GM21723 (cell line): ENCODE measurements around the gene BCL2L13.
"Not testable (repeated sequence)": the region's sequence is repeated elsewhere in the genome, so short reads cannot be mapped to it uniquely, and the experiment has no call there.

Experiments
- ATAC-seq: cut with Tn5 transposase; IDR thresholded peaks from one replicate; pipeline ENCODE4 v1.9.1; 2021; ENCODE audit warnings: mild to moderate bottlenecking, moderate library complexity; ENCODE audit not compliant: unreplicated experiment

BCL2L13 gene

DNA sequence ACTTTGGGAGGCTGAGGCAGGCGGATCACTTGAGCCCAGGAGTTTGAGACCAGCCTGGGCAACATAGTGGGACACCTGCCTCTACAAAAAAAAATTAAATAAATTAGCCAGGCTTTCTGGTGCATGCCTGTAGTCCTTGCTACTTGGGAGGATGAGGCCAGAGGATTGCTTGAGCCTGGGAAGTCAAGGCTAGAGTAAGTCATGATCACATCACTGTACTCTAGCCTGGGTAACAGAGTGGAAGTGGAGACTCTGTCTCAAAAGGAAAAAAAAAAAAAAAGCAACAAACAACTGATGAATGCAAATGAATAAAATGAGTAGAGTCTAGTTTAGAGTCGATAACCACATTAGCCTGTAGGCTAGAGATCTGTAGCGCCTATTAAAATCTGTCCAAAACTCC is 3.9 kb upstream of the BCL2L13 start:
- ATAC-seq: no peak

DNA sequence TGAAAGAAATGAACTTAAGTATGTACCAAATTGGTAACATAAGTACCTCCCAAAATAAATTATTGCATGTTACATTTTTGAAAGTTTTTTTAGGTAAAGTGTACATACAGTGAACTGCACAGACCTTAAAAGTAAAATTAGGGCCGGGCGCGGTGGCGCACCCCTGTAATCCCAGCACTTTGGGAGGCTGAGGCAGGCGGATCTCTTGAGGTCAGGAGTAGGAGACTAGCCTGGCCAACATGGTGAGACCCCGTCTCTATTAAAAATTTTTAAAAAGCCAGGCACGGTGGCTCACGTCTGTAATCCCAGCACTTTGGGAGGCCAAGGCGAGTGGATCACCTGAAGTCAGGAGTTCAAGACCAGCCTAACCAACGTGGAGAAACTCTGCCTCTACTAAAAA is 1.7 kb upstream of the BCL2L13 start:
- ATAC-seq: not testable (repeated sequence)

DNA sequence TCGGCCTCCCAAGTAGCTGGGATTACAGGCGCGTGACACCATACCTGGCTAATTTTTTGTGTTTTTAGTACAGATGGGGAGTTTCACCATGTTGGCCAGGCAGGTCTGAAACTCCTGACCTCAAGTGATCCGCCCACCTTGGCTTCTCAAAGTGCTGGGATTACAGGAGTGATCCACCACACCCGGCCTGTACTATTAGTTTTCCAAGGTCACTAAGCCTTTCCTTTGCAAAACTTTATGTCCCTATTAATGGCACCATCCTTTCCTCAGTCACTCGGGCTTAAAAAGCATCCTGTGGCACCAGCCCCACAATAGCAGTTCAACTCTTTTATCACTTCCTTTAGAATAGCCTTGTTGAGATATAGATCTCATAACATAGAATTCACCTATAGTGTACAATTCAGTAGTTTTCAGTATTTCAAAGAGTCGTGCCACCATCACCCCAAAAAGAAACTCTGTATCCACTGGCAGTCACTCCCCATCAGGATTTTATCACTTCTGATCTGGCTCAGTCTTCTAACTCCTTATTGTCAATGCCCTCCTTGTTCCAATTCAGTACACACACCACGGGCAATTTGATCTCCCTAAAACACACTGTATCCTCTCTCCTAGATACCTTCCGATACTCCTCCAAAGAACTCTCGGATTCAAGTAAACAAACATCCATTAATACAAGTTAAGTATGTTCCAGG is 921 bp upstream of the BCL2L13 start:
- no peak for ATAC-seq

DNA sequence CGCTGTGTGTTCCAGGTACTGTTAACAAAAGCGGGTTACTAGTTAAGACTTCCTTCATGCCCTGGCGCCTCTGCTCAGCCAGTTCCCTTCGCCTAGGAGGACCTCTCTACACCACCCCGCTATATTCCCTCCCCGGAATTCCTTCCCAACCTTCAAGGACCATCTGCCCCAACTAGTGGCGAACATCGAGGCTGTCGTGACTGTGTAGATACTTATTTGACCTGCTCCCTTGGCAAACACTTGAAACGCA is 450 bp upstream of the BCL2L13 start:
- peak; percentile 32 for ATAC-seq

DNA sequence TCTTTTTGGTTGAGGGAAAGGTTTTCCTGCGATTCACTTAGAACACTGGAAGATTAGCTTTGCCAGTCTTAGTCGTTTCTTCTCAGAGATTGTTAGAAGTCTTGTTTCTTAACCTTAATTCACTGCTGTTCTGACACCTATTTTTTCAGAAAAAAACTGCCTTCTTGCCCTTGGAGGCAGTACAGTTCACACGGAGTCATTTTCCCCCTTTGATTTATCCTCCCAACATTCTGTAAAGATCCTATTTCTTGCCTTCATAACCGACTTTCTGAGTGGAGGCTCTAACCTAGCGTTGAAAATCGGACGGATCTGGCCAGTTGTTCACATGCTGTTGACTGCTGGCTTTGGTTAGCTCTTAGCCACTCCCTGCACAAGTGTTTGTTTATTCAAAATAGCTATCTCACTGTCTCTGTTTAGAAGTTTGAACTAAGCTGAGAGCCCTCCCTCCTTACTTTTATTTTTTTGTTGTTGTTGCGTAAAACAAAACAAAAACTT is 737 bp downstream of the BCL2L13 start:
- ATAC-seq: peak; percentile 42

DNA sequence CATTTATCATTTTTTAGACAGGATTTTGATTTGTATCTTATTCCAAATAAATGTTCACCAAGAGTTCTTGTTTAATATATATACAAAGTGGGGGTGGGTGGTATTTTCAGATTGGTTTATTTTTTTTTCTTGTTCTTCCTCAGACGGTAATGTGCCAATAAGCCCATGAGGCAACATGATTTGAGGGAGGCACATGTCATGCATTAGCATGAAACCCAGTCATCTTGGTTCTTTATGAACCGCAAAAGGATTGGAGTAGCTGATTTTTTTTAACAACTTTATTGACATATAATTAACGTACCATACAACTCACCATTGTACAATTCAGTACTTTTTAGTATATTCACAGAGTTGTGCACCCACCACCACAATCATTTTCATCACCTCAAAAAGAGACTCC is 2.7 kb downstream of the BCL2L13 start:
- ATAC-seq: no peak

DNA sequence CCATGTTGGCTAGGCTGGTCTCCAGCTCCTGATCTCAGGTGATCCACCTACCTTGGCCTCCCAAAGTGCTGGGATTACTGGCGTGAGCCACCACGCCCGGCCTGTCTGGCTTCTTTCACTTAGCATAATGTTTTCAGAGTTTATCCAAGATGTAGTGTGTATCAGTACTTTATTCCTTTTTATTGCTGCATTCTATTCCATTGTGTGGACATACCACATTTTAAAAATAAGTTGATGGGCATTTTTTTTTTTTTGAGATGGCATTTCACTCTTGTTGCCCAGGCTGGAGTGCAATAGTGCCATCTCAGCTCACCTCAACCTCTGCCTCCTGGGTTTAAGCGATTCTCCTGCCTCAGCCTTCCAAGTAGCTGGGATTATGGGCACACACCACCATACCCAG is 3.8 kb downstream of the BCL2L13 start:
- ATAC-seq: not testable (repeated sequence)

DNA sequence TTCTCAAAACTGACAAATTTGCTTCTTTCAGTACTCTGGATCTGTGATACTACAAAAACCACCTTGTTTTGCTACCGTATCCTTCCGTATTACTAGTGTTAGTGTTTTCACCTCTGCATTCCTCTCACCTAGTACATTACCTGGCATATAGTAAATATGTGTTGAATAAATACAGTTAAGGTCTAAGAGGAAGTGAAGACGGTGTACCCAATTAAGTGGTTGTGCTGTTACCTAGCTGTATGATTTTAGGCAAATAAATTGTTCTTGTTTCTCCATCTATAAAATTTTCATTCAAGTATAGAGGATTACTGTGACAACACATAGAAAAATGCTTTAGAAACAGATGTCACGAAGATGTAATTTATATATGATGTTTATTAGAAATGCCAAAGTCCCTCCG is 8.9 kb downstream of the BCL2L13 start:
- no peak for ATAC-seq

DNA sequence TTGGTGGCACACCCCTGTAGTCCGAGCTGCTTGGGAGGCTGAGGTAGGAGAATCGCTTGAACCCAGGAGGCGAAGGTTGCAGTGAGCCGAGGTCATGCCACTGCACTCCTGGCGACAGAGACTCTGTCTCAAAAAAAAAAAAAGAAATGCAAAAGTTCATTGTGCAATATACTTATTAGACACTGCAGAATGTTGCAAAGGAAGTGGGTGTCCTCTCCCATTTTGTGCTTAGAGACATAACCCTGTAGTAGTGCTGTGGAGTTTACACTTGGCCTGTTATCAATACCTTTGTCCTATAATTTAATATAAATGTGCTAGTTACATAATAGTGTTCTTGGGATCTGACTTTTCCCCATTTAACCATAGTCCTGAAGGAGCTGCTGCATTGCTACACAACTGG is 9.4 kb downstream of the BCL2L13 start:
- ATAC-seq: no peak

DNA sequence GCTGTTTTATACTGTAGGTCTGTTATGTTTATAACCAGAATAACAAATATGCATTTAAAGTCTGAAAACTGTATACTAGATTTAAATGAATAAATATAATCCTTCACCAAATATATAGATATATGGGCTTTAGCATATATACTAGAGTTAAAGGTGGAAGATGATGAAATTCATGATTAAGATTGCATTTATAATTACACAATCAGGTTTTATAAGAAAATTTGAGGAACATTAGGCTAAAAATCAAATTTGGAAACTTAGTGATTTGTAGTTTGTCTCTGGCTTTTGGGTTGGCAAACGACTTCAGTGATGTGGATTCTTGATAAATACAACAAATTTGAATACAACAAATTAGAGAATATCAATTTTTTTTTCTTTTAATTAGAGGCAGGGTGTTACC is 10.0 kb downstream of the BCL2L13 start:
- no peak for ATAC-seq

DNA sequence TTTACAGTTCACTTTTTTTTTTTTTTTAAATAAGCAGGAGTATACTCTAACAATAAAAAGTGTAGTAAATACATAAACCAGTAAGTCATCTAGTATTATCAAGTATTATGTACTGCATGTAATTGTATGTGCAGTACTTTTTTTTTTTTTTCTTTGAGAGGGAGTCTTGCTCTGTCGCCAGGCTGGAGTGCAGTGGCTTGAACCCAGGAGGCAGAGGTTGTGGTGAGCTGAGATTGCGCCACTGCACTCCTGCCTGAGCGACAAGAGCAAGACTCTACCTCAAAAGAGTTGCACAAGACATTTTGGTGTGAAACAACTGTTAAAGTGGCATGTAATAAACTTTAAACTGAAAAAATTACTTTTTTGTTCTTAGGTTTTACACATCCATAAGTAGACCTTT is 16.7 kb downstream of the BCL2L13 start:
- ATAC-seq: no peak

DNA sequence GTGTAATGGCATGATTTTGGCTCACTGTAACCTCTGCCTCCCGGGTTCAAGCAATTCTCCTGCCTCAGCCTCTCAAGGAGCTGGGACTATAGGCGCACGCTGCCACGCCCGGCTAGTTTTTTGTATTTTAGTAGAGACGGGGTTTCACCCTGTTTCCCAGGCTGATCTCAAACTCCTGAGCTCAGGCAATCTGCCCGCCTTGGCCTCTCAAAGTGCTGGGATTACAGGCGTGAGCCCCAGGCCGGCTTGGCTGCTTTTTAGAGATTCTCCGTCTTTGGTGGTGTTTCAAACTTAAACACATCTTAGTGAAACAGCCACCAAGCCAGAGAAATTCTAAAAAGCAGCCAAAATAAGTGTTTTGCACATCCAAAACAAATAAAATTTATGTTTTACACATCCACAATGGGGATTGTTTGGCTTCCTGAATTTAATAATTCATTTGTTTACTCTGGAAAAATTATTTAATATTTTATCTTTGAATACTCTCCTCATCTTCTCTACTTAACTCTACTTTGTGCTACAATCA is 18.4 kb downstream of the BCL2L13 start:
- no peak for ATAC-seq

DNA sequence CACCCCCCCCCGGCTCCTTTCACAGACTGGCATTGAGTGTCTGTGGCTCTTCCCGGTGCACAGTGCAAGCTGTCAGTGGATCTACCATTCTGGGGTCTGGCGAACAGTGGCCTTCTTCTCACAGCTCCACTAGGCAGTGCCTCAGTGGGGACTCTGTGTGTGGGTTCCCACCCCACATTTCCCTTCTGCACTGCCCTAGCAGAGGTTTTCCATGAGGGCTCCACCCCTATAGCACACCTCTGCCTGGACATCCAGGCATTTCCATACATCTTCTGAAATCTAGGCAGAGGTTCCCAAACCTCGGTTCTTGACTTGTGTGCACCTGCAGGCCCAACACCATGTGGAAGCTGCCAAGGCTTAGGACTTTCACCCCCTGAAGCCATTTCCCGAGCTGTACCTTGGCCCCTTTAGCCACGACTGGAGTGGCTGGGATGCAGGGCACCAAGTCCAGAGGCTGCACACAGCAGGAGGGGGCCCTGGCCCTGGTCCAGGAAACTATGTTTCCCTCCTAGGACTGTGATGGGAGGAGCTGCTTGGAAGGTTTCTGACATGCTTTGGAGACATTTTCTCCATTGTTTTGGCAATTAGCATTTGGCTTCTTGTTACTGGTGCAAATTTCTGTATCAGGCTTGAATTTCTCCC is 26.0 kb downstream of the BCL2L13 start:
- no peak for ATAC-seq

DNA sequence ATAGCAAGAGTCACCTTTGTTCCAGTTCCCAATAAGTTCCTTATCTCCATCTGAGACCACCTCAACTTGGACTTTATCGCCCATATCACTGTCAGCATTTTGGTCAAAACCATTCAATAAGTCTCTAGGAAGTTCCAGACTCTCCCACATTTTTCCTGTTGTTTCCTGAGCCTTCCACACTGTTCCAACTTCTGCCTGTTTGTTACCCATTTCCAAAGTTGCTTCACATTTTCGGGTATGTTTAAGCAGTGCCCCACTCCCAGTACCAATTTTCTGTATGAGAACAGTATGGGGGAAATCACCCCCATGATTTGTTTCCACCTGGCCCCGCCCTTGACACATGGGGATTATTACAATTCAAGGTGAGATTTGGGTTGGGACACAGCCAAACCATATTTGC is 26.7 kb downstream of the BCL2L13 start:
- ATAC-seq: no peak

DNA sequence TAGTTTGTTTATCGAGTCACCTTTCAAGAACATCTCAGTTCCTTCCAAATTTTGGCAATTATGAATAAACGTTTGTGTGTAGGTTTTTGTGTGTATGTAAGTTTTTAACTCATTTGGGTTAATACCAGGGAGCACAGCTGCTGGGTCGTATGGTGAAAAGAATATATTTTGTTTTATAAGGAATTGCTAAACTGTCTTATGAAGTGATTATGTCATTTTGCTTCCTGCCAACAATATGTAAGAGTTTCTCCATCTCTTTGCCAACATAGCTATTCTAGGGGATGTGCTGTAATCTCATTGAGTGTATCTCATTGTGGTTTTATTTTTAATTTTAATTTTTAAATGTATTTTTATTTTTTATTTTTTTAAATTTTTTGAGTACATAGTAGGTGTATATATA is 27.3 kb downstream of the BCL2L13 start:
- ATAC-seq: no peak

DNA sequence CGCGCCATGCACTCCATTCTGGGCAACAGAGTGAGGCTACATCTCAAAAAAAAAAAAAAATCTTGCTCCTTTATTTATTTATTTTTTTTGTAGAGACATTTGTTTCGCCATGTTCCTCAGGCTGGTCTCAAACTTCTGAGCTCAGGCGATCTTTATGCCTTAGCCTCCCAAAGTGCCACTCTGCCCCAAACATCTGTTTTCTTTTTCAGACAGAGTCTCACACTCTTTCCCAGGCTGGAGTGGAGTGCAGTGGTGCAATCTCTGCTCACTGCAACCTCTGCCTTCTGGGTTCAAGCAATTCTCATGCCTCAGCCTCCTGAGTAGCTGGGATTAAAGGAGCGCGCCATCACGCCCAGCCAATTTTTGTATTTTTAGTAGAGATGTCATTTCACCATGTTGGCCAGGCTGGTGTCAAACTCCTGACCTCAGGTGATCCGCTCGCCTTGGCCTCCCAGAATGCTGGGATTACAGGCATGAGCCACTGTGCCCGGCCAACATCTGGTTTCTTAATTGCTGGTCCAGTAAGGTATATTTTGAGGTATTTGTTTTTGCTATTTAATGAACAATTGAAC is 33.0 kb downstream of the BCL2L13 start:
- ATAC-seq: not testable (repeated sequence)

DNA sequence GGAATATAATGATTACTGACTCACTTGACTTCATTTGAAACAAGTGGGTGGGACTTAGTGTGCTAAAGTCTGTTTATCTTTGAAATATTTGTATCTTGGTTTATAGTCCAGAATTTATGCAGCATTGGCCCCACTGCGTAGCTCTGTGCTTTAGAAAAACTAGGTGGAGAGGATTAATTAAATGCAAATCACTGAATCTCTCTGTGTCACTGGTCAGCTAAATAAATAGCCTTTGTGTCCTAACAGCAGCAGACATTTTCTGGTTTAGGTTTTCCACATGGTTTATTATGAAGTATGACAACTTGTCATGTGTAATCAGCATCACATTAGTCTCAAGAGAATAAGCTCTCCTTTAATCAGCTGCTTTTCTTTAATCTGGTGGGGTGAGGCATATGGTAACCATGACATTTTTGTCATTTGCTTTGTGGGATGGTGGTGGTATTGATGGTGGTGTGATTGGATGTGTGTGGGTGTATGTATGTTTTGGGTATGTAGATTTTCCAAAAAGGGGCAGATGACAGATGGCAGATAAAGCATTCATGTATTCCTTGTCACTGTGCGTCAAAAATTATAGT is 33.9 kb downstream of the BCL2L13 start:
- no peak for ATAC-seq

DNA sequence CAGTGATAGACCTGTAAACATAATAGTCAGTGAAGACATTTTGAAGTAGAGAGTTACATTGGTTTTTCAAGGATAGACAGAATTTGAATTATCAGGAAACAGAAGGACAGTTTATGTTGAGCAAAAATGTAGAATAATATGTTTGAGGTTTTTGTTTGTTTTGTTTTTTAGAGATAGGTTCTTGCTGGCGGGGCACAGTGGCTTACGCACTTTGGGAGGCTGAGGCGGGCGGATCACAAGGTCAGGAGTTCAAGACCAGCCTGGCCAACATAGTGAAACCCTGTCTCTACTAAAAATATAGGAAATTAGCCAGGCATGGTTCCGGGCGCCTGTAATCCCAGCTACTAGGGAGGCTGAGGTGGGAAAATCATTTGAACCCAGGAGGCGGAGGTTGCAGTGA is 35.6 kb downstream of the BCL2L13 start:
- ATAC-seq: no peak

DNA sequence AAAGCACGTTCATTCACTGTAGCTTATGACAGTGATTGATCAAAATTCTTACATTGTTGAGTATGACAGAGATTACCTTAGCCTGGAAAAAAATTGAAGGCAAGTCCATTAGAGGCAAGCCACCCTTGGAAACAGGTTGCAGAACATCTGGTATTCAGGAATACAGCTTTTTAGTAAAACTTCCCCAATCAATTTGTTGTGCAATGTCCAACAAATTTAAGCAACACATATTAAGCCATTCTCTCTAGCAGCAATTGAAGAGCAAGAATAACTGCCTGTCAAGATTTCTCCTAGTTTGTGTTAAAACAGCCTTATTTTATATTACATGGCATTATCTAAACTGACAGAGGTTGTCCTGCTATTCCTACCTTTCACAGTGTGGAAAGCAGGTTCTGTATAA is 37.0 kb downstream of the BCL2L13 start:
- no peak for ATAC-seq

DNA sequence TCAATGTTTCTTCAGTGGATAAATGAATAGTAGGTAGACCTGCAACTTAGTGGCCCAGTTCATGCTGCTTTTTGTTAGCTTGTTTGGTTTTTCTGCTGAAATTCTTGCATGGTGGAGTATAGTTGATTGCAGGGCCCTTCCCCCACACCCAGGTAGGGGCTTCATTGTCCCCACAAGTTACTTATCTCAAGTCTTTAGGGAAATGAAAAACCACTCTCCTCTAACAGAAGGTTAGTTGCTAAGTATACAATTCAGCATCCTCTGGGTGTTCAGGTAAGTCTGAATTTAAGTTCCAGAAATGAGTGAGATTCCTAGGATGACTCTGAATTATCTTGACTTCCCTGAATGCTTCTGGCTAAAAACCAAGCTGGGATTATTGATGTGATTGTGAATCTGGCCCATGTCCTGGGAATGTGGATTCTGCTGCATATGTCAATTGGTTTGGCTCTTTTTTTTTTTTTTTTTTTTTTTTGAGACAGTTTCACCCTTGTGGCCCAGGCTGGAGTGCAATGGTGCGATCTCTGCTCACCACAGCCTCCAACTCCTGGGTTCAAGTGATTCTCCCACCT is 40.3 kb downstream of the BCL2L13 start:
- ATAC-seq: no peak

DNA sequence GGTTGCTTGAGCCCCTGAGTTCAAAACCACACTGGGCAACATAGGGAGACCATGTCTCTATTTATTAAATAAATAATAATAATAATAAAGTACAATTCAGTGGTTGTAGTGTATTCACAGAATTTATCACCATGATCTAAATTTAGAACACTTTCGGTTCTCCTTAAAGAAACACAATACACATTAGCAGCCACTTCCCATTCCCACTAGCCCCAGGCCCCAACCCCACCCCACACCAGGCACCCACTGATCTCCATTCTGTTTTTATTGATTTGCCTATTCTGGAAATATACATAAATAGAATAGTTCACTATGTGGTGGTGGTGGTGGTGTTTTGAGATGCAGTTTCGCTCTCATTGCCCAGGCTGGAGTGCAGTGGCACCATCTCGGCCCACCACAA is 45.7 kb downstream of the BCL2L13 start:
- no peak for ATAC-seq

DNA sequence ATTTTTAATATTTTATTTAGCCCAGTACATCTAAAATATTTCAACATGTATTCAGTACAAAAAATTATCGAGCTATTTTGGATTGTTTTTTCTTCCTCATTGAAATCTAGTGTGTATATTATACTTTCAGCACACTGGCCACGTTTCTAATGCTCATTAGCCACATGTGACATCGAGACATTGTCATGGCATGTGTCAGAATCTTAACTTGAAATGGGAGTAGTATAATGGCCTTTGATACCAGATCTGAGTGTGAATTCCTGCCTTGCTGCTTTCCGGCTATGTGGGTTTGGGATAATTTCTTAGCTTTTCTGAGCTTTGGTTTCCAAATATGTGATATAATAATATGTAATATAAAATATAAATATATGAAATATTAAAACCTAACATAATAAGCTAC is 54.3 kb downstream of the BCL2L13 start:
- no peak for ATAC-seq
